ENCODE measurements around the gene SLC22A8.
"Not testable (repeated sequence)": the region's sequence is repeated elsewhere in the genome, so short reads cannot be mapped to it uniquely, and the experiment has no call there.

Gene SLC22A8

GRCh38 chr11:62985041-62985750 lies 30.4 kb downstream of the SLC22A8 start:
- DNase-seq (ENCODE audit: low read depth) = no peak

GRCh38 chr11:62984451-62984991 lies 31.1 kb downstream of the SLC22A8 start, which contains the start of gene SLC22A6:
Gene SLC22A6 (minus strand): TSS chr11:62984967. CDS start chr11:62984690, 277 bp downstream.
- no peak for DNase-seq (ENCODE audit: low read depth)

- no peak for DNase-seq (ENCODE audit: low read depth)
These were observed 32.0 kb downstream of the SLC22A8 start for GRCh38 chr11:62983536-62984199.

- DNase-seq (ENCODE audit: low read depth) = no peak
These were observed 33.9 kb downstream of the SLC22A8 start for GRCh38 chr11:62981743-62982142.

- DNase-seq (ENCODE audit: low read depth) = no peak
These were observed 35.4 kb downstream of the SLC22A8 start for GRCh38 chr11:62980133-62980760.

GRCh38 chr11:62976109-62976508 lies 39.5 kb downstream of the SLC22A8 start:
- no peak for DNase-seq (ENCODE audit: low read depth)

- DNase-seq (ENCODE audit: low read depth) = no peak
These were observed 40.7 kb downstream of the SLC22A8 start for GRCh38 chr11:62974848-62975522.

GRCh38 chr11:62965574-62965973 lies 50.1 kb downstream of the SLC22A8 start:
- no peak for DNase-seq (ENCODE audit: low read depth)

- no peak for DNase-seq (ENCODE audit: low read depth)
These were observed 53.2 kb downstream of the SLC22A8 start for GRCh38 chr11:62962391-62962790.

GRCh38 chr11:62961017-62961570 lies 54.5 kb downstream of the SLC22A8 start:
- no peak for DNase-seq (ENCODE audit: low read depth)

- no peak for DNase-seq (ENCODE audit: low read depth)
These were observed 56.1 kb downstream of the SLC22A8 start for GRCh38 chr11:62959422-62959980.

GRCh38 chr11:62958547-62959421 lies 56.9 kb downstream of the SLC22A8 start:
- DNase-seq (ENCODE audit: low read depth) = no peak

GRCh38 chr11:62957147-62957546 lies 58.5 kb downstream of the SLC22A8 start:
- no peak for DNase-seq (ENCODE audit: low read depth)

- DNase-seq (ENCODE audit: low read depth) = no peak
These were observed 61.2 kb downstream of the SLC22A8 start for GRCh38 chr11:62954478-62954877.

- no peak for DNase-seq (ENCODE audit: low read depth)
These were observed 61.8 kb downstream of the SLC22A8 start for GRCh38 chr11:62953811-62954210.

GRCh38 chr11:62948765-62949320 lies 66.8 kb downstream of the SLC22A8 start:
- DNase-seq (ENCODE audit: low read depth) = no peak

GRCh38 chr11:62945538-62945937 lies 70.1 kb downstream of the SLC22A8 start:
- not testable (repeated sequence) for DNase-seq (ENCODE audit: low read depth)

Measured in stimulated activated CD8-positive, alpha-beta memory T cell treated with anti-CD3 and anti-CD28 coated beads, Interleukin-7, amount 100 ng/mL, for 24 hours (primary cell).